HG03066 (cell line): ENCODE measurements around the gene TSHZ2.
A peak's percentile ranks its signal among the peaks of the same experiment; 100 is the strongest.

Source experiments
- ATAC-seq: cut with Tn5 transposase; IDR thresholded peaks from one replicate; pipeline ENCODE4 v1.9.1; 2021; ENCODE audit warnings: low read depth; ENCODE audit not compliant: unreplicated experiment

TSHZ2 gene

GRCh38 chr20:53150532-53150931 lies 178.4 kb downstream of the TSHZ2 start:
- ATAC-seq = no peak

GRCh38 chr20:53152228-53152627 lies 180.1 kb downstream of the TSHZ2 start:
- no peak for ATAC-seq

- ATAC-seq = peak; percentile 50
Measured at GRCh38 chr20:53154540-53154939, 182.4 kb downstream of the TSHZ2 start.

GRCh38 chr20:53157443-53158408 lies 185.6 kb downstream of the TSHZ2 start:
- peak; percentile 65 for ATAC-seq

DNA sequence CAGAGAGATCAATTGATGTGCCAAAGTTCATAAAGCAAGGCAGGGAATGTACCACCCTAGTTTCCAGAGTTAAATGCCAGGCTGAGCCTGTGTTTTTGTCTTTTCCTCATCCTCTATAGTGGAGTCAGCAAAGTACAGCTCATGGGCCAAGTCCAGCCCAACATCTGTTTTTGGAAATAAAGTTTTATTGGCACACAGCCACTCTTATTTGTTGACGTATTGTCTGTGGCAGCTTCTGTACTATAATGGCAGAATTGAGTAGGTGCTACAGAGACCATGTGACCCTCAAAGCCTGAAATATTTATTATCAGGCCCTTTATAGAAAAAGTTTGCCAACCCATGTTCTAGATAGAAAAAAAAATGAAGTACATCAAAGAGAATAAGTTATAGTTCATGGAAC lies 187.0 kb downstream of the TSHZ2 start:
- no peak for ATAC-seq

DNA sequence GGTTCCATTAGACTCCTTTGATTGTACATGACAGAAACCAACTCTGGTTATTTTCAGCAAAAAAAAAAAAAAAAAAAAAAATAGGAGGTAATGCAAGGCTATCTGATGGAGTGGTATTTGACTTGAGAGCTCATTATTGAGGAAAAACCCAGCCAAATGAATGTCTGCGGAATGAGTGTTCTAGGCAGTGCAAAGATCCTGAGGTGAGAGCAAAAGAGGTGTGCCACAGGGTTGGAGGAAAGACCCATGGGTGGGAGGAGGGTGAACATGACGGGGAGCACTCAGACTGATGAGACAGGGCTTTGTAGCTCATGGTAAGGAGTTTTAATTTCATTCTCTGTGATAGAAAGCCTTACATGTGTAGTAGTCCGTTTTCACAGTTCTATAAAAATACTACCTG lies 188.9 kb downstream of the TSHZ2 start:
- ATAC-seq = no peak

- no peak for ATAC-seq
Measured at GRCh38 chr20:53161473-53161872, 189.3 kb downstream of the TSHZ2 start.

GRCh38 chr20:53162251-53162835 lies 190.2 kb downstream of the TSHZ2 start:
- no peak for ATAC-seq

GRCh38 chr20:53163486-53163885 lies 191.3 kb downstream of the TSHZ2 start:
- no peak for ATAC-seq

GRCh38 chr20:53164072-53164471 lies 191.9 kb downstream of the TSHZ2 start:
- ATAC-seq = no peak

- no peak for ATAC-seq
Measured at GRCh38 chr20:53165452-53165851, 193.3 kb downstream of the TSHZ2 start.

DNA sequence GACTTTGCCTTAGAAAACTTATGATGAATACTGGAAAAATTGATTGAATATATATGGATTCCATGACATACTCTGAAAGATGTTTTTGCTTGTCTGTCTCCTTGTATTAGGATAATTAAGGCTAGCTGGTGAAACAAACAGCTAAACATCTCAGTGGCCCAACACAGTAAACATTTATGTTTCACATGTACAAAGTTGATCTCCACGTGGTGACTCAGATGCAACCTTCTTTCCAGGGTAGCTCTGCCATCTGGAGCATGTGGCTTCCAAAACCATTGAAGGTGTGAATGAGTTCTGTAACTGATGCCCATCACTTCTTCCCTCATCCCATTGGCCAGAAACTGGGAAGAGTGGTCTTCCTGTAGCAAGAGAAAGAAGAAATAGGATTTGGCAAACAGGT lies 196.3 kb downstream of the TSHZ2 start:
- ATAC-seq = no peak

GRCh38 chr20:53170196-53170595 lies 198.0 kb downstream of the TSHZ2 start:
- no peak for ATAC-seq

DNA sequence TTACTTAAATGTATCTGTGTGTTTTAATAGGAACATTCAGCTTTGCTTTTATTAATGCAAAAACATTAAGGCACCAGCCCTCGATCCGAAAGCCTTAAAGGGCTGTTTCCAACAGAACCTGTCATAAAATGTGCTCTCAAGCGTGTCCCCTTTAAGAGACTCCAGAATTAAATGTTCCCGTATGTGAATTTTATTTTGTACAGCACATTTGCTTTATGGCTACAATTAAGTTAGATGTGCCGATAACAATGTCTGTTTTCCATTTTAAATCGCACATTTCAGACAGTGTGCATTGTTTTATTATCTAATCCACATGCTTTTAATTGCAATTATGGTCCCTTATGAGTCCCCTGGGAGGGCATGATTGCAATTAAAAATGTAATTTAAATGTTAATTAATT lies 198.9 kb downstream of the TSHZ2 start:
- ATAC-seq = no peak

- ATAC-seq = no peak
Measured at GRCh38 chr20:53174454-53174853, 202.3 kb downstream of the TSHZ2 start.

DNA sequence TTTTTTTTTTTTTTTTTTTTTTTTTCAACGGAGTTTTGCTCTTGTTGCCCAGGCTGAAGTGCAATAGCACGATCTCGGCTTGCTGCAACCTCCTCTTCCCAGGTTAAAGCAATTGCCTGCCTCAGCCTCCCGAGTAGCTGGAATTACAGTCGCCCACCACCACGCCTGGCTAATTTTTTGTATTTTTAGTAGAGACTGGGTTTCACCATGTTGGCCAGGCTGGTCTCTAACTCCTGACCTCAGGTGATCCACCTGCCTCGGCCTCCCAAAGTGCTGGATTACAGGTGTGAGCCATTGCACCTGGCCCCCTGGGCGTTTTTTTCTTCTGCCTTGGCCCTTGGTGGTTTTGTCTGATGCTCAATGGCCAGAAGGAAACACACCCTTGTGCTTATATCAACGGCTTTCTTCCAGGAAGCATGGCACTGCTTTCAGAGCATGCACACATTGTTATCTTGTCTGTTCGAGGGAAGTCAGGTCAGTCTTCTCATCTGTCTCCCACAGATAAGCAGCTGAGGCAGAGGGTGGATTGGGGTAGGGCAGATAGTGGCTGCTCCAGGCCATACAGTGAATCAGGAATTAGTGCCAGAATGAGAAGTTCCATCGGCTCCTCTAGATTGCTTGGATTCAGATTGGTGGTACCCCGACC lies 203.1 kb downstream of the TSHZ2 start:
- ATAC-seq = no peak

GRCh38 chr20:53176134-53176533 lies 204.0 kb downstream of the TSHZ2 start:
- ATAC-seq = no peak

- ATAC-seq = no peak
Measured at GRCh38 chr20:53177687-53178086, 205.5 kb downstream of the TSHZ2 start.

DNA sequence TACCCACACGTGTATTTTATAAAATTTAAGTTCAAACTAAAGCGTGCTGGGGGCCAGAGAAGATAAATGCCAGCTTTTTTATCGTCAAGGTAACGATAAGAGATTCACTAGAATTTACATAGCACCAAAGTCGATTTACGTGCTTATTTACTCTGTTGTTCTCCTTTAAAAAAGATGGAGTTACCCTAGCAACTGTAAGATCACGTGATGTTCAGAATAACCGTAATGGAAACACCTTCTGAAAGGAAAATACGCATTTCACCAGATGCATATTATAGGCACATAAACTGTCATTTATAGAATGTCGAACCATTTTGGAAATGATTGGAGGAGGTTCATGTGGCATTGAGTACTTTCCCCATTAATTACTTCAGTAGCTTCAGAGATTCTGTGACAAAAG lies 207.6 kb downstream of the TSHZ2 start:
- ATAC-seq = no peak

GRCh38 chr20:53180928-53181362 lies 208.8 kb downstream of the TSHZ2 start:
- no peak for ATAC-seq

GRCh38 chr20:53181866-53182376 lies 209.8 kb downstream of the TSHZ2 start:
- ATAC-seq = no peak
